GM12878 (cell line): Measurements from ENCODE around the gene STARD4. TPM values are rescaled to one million over a fixed set of nuclear protein-coding genes. Genes with fewer than 3 reads are reported as not detected.

ENCODE experiments used
- ATAC-seq: fragments of 200-7000 bp; cut with Tn5 transposase; 3 replicates; pipeline ENCODE4 v1.9.1; 2020; ENCODE audit warnings: mild to moderate bottlenecking, moderate library complexity
- BruUV-seq: library from RNA; stranded (reverse); fragments of 400-500 nt; replicated peaks from 2 replicates; lab custom pipeline; 2021; lab: Mats Ljungman, UMichigan
- CTCF ChIA-PET: fragments of 300-600 bp; sonication (Branson Sonifier 250); formaldehyde crosslinking; extraction: SDS; loops from one replicate; lab custom pipeline; 2021; ENCODE audit warnings: inconsistent platforms; lab: Yijun Ruan, JAX
- POLR2A ChIA-PET: fragments of 350-600 bp; formaldehyde crosslinking; extraction: SDS; loops from one replicate; lab custom pipeline; 2021; ENCODE audit warnings: inconsistent platforms; lab: Charles Lee
- RAD21 ChIA-PET: fragments of 300-600 bp; sonication (Branson Sonifier 250); formaldehyde crosslinking; loops from one replicate; lab custom pipeline; 2023; ENCODE audit warnings: antibody characterized with exemption; ENCODE audit not compliant: unreplicated experiment; lab: Charles Lee
- SMC1A ChIA-PET: fragments of 300-600 bp; sonication (Branson Sonifier 250); formaldehyde crosslinking; loops from one replicate; lab custom pipeline; 2023; ENCODE audit not compliant: unreplicated experiment, uncharacterized antibody; lab: Charles Lee
- DNase-seq: peaks from one replicate; pipeline ENCODE4 v3.0.0-alpha.2; 2011; ENCODE audit warnings: low read depth, low spot score
- FAIRE-seq: peaks from 3 replicates; lab custom pipeline; 2011; peaks lifted over from hg19 to GRCh38; lab: Jason Lieb, UNC
- H2AFZ ChIP-seq: 2 replicates; pipeline ENCODE4 v1.6.0; 2011; ENCODE audit warnings: low read depth, low read length, control low read depth; ENCODE audit not compliant: control insufficient read depth
- H3K27ac ChIP-seq: 2 replicates; pipeline ENCODE4 v1.5.1; 2011; ENCODE audit warnings: control low read depth; ENCODE audit not compliant: control insufficient read depth, insufficient read depth
- H3K27me3 ChIP-seq, 2 experiments: replicated peaks in 1 of 2; 2 replicates each; pipeline versions ENCODE4 v1.6.0 to v1.6.1; 2011; ENCODE audit warnings: low read length in 1 of 2; ENCODE audit not compliant: control insufficient read depth in 2 of 2, insufficient read depth in 2 of 2
- H3K36me3 ChIP-seq, 2 experiments: 2 replicates each; pipeline ENCODE4 v1.5.1; 2011; ENCODE audit warnings: low read length in 1 of 2; ENCODE audit not compliant: control insufficient read depth in 2 of 2, insufficient read depth in 2 of 2
- H3K4me1 ChIP-seq: 2 replicates; pipeline ENCODE4 v1.6.1; 2011; ENCODE audit warnings: mild to moderate bottlenecking, low read length, moderate library complexity, mixed read lengths; ENCODE audit not compliant: control insufficient read depth, insufficient read depth
- H3K4me2 ChIP-seq: 2 replicates; pipeline ENCODE4 v1.6.0; 2011; ENCODE audit warnings: control low read depth; ENCODE audit not compliant: control insufficient read depth, insufficient read depth
- H3K4me3 ChIP-seq: fragments of 200-600 bp; sonication (generic); 2 replicates; pipeline ENCODE4 v1.5.1; 2016
- H3K79me2 ChIP-seq: 2 replicates; pipeline ENCODE4 v1.6.0; 2011; ENCODE audit warnings: low read length; ENCODE audit not compliant: control insufficient read depth, insufficient read depth
- H3K9ac ChIP-seq: 2 replicates; pipeline ENCODE4 v1.8.0; 2011; ENCODE audit warnings: low read length, control low read depth, mixed read lengths; ENCODE audit not compliant: control insufficient read depth, insufficient read depth
- H3K9me3 ChIP-seq: replicated peaks from 3 replicates; pipeline ENCODE4 v1.5.1; 2011; ENCODE audit warnings: mild to moderate bottlenecking, low read length; ENCODE audit not compliant: control insufficient read depth, insufficient read depth
- H4K20me1 ChIP-seq: 2 replicates; pipeline ENCODE4 v1.6.0; 2011; ENCODE audit not compliant: control insufficient read depth, insufficient read depth
- ESRRA ChIP-seq: IDR thresholded peaks from 2 replicates; pipeline ENCODE4 v1.6.1; 2012; ENCODE audit warnings: mild to moderate bottlenecking, low read length, improper control_type of control experiment
- EZH2 ChIP-seq: IDR thresholded peaks from 2 replicates; pipeline ENCODE4 v1.6.1; 2012; ENCODE audit warnings: low read depth, mild to moderate bottlenecking, control low read depth, inconsistent platforms, low read length, borderline replicate concordance; ENCODE audit not compliant: control insufficient read depth
- HDAC2 ChIP-seq: fragments of 200-600 bp; sonication (generic); IDR thresholded peaks from 2 replicates; pipeline ENCODE4 v1.6.1; 2017
- HDGF ChIP-seq: fragments of 450-650 bp; IDR thresholded peaks from 2 replicates; pipeline ENCODE4 v1.6.1; 2016; ENCODE audit warnings: antibody characterized with exemption
- MEF2B ChIP-seq: fragments of 450-650 bp; IDR thresholded peaks from 2 replicates; pipeline ENCODE4 v1.6.1; 2018; ENCODE audit warnings: mild to moderate bottlenecking, moderate library complexity; ENCODE audit not compliant: partially characterized antibody, poor library complexity, severe bottlenecking
- PML ChIP-seq: IDR thresholded peaks from 2 replicates; pipeline ENCODE4 v1.6.1; 2012; ENCODE audit warnings: low read length, inconsistent platforms
- POLR2AphosphoS5 ChIP-seq: IDR thresholded peaks from 2 replicates; pipeline ENCODE4 v1.6.1; 2011; ENCODE audit warnings: mild to moderate bottlenecking, low read length, inconsistent platforms
- SREBF1 ChIP-seq: IDR thresholded peaks from 2 replicates; pipeline ENCODE4 v1.6.1; 2012; ENCODE audit warnings: mild to moderate bottlenecking, low read length
- TCF3 ChIP-seq: IDR thresholded peaks from 2 replicates; pipeline ENCODE4 v1.6.1; 2012; ENCODE audit warnings: low read depth, mild to moderate bottlenecking, low read length, borderline replicate concordance; ENCODE audit not compliant: insufficient read depth
- in situ Hi-C: fragments of 300-500 bp; cut with MboI; formaldehyde crosslinking; loops from 9 replicates; pipeline ENCODE4 v1.14.3; 2018; ENCODE audit warnings: mixed read lengths
- intact Hi-C: fragments of 100-400 bp; cut with micrococcal nuclease; formaldehyde crosslinking; loops from one replicate; pipeline ENCODE4 v1.14.2; 2022; ENCODE audit not compliant: unreplicated experiment
- polyA plus RNA-seq, 11 experiments: library from polyadenylated mRNA; depleted of rRNA in 4 of 11; unstranded in 6 of 11; stranded (reverse) in 5 of 11; fragments of >200 nt; fragmentation: Nextera tagmentation in 4 of 11; fragmentation: Illumina TruSeq in 1 of 11; extraction: Ambion mirVana in 4 of 11; extraction: Trizol in 1 of 11; gene quantifications; 1 replicate in 1 of 11; 2 replicates in 10 of 11; pipeline versions ENCODE4 v1.2.1 to v1.2.3, GENCODE V29; 2011 to 2016; ENCODE audit warnings: inconsistent platforms in 2 of 11, missing spikeins in 2 of 11, low read depth in 1 of 11
- total RNA-seq, 4 experiments: library from RNA; depleted of rRNA in 3 of 4; stranded (reverse); fragments of >200 nt in 3 of 4; fragmentation: Illumina TruSeq in 1 of 4; extraction: Trizol in 1 of 4; gene quantifications; 2 replicates each; pipeline versions ENCODE4 v1.2.1 to v1.2.3, GENCODE V29; 2013 to 2021
- TF ChIP-seq, protein P1 (sequence below): fragments of 450-650 bp; IDR thresholded peaks from 2 replicates; pipeline ENCODE4 v1.6.1; 2017; ENCODE audit warnings: low read depth, mild to moderate bottlenecking, moderate library complexity

STARD4 gene
- total and polyA plus RNA-seq, 10 of the 15 experiments (the other 5 are each of a cell fraction or from before 2014, with no cell fraction given) = 41.9 to 190 (median 71.6) TPM

DNA sequence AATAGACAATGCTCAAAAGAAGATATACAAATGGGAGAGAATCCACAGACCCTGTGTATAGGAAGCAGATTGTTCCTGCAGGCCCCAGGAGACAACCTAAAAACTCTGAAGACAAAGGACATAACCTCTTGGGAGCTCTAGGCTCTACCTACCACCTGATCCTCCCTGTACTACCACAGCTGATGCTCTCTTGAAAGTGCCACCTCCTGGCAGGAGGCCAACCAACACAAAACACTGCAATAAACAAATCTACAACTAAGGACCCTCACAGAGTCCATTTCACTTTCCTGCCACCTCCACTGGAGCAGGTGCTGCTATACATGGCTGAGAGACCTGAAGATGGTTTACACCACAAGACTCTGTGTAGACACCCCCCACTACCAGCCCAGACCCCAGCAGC lies 49.0 kb downstream of the STARD4 start:
- no peak overlapping the region for H3K9ac ChIP-seq
- peaks cover 0 to 3% of the 10 kb centered on the region in 2 experiments; a peak in 1 of 4 replicates for H3K36me3 ChIP-seq
- no peak overlapping the region for H2AFZ ChIP-seq
- peaks cover 2% of the 10 kb centered on the region; the same call in 2 of the 3 replicates for H3K9me3 ChIP-seq
- intact Hi-C loops (no loop called here), in situ Hi-C loops (no loop called here)
- H3K27ac ChIP-seq = no peak overlapping the region
- H3K4me3 ChIP-seq = no peak overlapping the region
- H3K4me2 ChIP-seq = no peak overlapping the region
- TF ChIP-seq HDGF (no peak), HDAC2 (no peak), SREBF1 (no peak), MEF2B (no peak), PML (no peak), POLR2AphosphoS5 (no peak), ESRRA (no peak), TCF3 (no peak), EZH2 (no peak)
- TF ChIP-seq, protein P1, sequence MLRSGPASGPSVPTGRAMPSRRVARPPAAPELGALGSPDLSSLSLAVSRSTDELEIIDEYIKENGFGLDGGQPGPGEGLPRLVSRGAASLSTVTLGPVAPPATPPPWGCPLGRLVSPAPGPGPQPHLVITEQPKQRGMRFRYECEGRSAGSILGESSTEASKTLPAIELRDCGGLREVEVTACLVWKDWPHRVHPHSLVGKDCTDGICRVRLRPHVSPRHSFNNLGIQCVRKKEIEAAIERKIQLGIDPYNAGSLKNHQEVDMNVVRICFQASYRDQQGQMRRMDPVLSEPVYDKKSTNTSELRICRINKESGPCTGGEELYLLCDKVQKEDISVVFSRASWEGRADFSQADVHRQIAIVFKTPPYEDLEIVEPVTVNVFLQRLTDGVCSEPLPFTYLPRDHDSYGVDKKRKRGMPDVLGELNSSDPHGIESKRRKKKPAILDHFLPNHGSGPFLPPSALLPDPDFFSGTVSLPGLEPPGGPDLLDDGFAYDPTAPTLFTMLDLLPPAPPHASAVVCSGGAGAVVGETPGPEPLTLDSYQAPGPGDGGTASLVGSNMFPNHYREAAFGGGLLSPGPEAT = no peak
- H3K4me1 ChIP-seq = peaks cover 3% of the 10 kb centered on the region; the same call in 1 of the 2 replicates
- CTCF ChIA-PET = interaction anchor here (1.3 kb wide), 1 partner anchor 304 kb away, joined by 3 read pairs; no protein-coding TSS in a partner anchor
- SMC1A ChIA-PET = interaction anchor here (1.1 to 3.3 kb wide), 2 partner anchors 9 to 304 kb away, joined by 3 to 17 read pairs; no protein-coding TSS in a partner anchor
- no TSS peak for BruUV-seq
- H3K79me2 ChIP-seq = no peaks in the 10 kb centered on the region
- H4K20me1 ChIP-seq = no peaks in the 10 kb centered on the region
- ATAC-seq (no peak), DNase-seq (no peak), FAIRE-seq (no peak)
- no peaks in the 10 kb centered on the region for H3K27me3 ChIP-seq
- POLR2A ChIA-PET = no interaction called here
- RAD21 ChIA-PET = interaction anchor here (2.0 kb wide), 1 partner anchor 245 kb away, joined by 4 read pairs; no protein-coding TSS in a partner anchor
